HL-60/S4 treated with phorbol 12-myristate 13-acetate at 8.2 ng/mL for 4 days and 3 days (cell line): ENCODE results near the gene TATDN2.

ENCODE experiments used
- in situ Hi-C: fragments of 300-500 bp; cut with MboI; formaldehyde crosslinking; loops from 2 replicates; pipeline ENCODE4 v1.15.0; 2022; ENCODE audit warnings: low sequenced_read_pairs

Gene TATDN2

DNA sequence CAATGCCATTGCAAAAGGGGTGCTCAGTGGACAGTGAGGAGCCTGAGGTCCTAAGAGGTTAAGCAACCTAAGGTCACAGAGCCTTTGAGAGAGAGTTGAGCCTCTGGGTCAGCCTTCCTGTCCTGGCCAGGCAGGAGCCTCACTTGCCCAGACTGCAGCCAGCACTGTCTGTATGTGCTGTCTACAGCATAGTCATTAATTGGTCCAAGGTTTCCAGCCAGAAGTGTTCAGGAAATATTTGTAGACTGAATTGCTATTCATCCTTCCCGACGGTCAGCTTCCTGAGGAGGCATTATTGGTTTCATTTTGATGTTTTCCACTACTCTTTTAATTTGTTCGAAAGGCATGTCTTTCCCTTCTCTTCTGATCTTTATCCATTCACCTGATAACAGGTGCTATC, 64.6 kb downstream of the TATDN2 start:
- in situ Hi-C loops, result no loop called here

- in situ Hi-C loops, result no loop called here
These were observed 66.8 kb downstream of the TATDN2 start for GRCh38 chr3:10315101-10315500.

GRCh38 chr3:10315771-10316344, 67.6 kb downstream of the TATDN2 start:
- in situ Hi-C loops, result no loop called here

GRCh38 chr3:10317311-10317960, 69.2 kb downstream of the TATDN2 start:
- in situ Hi-C loops, result no loop called here

- in situ Hi-C loops, result no loop called here
These were observed 69.7 kb downstream of the TATDN2 start for GRCh38 chr3:10317961-10318350.

DNA sequence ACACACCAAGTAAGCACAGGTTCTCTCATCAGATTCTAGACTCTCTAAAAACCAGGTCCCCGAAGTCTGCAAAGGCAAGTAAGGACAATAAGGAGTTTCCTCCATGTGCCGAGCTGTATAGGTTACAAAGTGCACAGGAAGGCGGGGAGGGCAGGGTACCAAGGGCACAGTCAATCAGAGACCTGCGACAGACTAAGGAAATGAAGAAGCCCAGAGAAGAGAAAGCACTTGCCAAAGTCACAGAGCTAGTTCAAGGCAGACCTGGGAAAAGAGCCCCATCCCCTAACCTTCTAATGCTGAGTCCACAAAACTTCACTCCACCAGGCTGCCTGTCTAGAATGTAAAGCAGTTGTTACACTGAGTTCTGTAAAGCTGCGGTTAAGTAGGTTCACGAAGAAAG, 71.0 kb downstream of the TATDN2 start:
- in situ Hi-C loops, result no loop called here

GRCh38 chr3:10319804-10320203, 71.5 kb downstream of the TATDN2 start:
- in situ Hi-C loops, result no loop called here

DNA sequence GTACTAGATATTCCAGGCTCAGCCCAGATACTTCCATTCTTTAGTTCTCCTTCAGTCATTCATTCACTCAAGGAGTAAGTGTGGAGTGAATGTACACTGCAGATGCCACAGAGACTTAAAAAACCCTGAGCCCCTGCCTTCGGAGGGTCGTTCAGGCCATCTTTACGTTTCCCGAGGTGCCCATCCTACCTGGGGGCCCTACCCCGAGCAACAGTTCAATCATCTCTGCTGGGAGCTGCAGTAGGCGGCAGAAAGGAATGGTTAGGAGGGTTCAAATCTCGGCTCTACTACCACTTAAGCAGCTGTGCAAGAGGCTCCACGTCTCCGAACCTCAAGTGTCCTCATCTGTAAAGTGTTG, 72.0 kb downstream of the TATDN2 start:
- in situ Hi-C loops, result no loop called here

DNA sequence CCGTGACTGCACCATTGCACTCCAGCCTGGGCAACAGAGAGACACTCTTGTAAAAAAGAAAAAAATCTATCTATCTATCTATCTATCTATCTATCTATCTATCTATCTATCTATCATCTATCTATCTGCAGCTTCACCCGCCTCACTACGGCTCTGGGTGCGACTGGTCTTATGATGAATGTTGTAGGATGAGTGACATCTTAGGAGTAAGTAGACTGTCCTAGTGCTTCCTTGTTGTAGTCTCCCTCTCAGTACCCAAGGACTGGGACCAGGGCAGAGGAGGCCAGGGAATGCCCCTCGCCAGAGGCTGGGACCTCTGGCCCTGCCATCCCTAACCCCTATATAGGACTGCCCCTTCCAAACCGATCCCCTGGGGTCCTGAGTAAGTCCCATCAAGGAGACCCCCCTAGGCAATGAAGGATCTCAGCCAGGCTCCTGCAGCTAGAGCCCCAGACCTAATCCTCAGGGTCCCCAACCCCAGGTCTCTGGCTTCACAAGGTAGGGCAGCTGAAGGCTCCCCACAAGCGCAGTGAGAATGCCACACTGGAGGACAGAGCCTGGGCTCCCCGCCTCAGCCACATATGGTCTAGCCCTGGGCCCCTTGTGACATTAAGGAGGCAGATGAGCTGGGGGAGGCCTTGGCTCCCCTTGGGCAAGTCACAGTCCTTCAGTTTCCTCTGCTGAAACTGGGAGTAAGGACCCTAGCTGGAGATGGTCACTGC, 73.5 kb downstream of the TATDN2 start:
- in situ Hi-C loops, result no loop called here

DNA sequence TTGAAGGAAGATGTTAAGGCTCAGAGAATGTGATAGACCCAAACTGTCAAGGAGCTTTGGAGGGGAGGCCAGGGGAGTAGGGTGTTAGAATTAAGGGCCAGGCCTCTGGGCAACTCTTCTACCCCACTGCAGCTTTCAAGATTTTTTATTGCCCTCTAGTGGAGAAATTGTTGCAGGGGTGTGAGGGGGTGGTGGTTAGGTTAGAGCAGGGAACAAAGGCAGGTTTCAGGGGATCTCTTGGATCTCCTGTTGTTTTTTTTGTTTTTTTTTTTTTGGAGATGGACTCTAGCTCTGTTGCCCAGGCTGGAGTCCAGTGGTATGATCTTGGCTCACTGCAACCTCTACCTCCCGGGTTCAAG, 74.1 kb downstream of the TATDN2 start:
- in situ Hi-C loops, result no loop called here

DNA sequence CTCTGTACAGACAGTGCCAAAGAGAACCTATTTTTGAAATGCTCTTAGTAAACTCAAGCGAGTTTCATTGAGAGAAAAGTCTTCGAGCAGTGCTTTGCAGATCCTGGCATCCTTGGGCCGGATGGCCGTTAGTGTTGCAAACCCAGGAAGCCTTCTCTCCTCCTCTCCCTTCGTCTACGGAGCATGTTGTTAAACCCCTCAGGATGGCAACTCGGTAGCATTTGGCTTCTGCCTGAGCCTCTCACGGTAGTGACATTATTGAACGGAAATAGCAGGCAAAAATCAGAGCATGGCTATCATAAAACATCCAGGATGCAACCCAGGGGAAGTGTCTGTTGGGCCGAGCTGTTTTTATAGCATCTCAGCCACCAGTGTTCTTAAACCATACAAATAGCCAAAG, 79.3 kb downstream of the TATDN2 start:
- in situ Hi-C loops, result loop anchor here (25.0 kb wide), 1 partner anchor 385 kb away; no protein-coding TSS in a partner anchor

DNA sequence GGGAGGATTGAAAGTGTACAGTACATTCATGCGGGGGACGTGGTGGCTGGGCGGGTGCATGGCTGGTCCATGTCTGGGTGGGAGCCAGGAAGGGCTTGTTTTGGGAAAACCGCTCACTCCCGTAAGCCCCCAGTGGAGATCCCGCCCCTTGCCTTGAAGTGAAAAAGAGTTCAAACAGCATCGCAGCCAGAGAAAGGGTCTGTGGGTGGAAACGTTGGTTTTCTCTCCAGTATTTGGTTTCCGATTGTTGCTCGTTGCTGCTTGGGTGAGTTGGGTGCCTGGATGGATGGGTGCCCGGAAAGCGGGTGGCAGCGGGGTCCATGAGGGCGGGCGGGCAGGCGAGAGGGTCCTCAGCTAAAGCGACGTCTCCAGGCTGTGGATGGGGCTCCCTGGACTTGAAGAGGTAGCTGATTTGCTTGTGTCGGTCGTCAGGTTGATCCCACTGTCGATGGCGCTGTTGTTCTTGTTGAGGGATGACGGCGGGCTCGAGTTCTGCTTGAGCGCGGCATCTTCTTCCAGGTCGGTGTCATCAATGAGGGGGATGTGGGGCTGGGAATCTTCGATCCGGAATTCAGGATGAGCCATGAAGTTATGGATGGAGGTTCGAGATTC, 80.3 kb downstream of the TATDN2 start:
- in situ Hi-C loops, result loop anchor here (25.0 kb wide), 1 partner anchor 384 kb away; no protein-coding TSS in a partner anchor

DNA sequence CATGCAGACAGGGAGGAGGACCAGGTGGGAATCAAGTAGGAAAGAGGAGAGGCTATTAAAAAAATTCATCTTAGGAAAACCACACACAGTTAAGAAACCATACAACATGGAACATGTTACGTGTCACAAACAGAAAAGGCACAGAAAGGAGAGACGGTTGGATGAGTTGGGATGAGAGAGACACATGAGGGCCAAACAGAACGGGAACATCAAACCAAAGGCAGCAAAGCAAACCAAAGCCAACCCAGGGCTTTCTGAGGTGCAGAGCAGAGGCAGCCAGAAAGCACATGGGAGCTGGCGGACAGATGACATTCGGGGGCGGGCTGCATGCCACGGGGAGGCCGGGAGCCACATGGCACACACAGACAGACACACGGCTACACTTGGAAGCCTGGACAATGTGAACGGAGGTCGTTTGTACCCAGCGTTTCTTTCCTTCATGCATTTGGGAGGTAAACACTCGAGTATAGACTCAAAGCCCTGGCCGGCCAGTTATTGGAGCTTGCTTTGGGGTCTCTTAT, 81.3 kb downstream of the TATDN2 start:
- in situ Hi-C loops, result loop anchor here (25.0 kb wide), 1 partner anchor 383 kb away; no protein-coding TSS in a partner anchor

- in situ Hi-C loops, result loop anchor here (25.0 kb wide), 1 partner anchor 382 kb away; no protein-coding TSS in a partner anchor
These were observed 82.1 kb downstream of the TATDN2 start for GRCh38 chr3:10330319-10330718.
